Heart left ventricle (tissue), 13 donors: ENCODE data around the gene ETV6.

ENCODE experiments used
- CTCF ChIP-seq, 12 donors: fragments of 200-600 bp; sonication (generic) in 4 of 12; IDR thresholded peaks; one replicate each; pipeline versions ENCODE4 v1.5.0 to v1.8.0; 2018 to 2022; ENCODE audit warnings: antibody characterized with exemption in 12 of 12, mild to moderate bottlenecking in 5 of 12
- POLR2A ChIP-seq, 2 donors: fragments of 450-650 bp; IDR thresholded peaks; one replicate each; pipeline ENCODE4 v1.6.1; 2017; ENCODE audit warnings: antibody characterized with exemption in 2 of 2, mild to moderate bottlenecking in 2 of 2, moderate library complexity in 2 of 2
- donor health status: ischemic (EF 13 %, LVEDD 7.1; RV severe dilation, severe dysfunction).
- donor health status: DM: no; HTN: yes; CAD: no.
- donor health status: DM: no; HTN: no; CAD: no.
- donor health status: ischemic (EF 25% LVEDD 6.9; RV normal size, moderate dysfunction).
- donor health status: ischemic (EF 25% LVEDD 5.7; RV mildly dilated, moderate dysfunction).
- donor health status: ischemic (EF 35%, LVEDD 5.7; RV mildly dilated, moderate dysfunction).
- donor health status: nonischemic (EF 11% LVEDD 7.7; RV severe dilation, severe dysfunction).
- donor health status: DM: yes; HTN: yes; CAD: no.
- donor health status: PGD.
- donor health status: ischemic (EF 29% LVEDD 5.4; RV normal size, mild dysfunction).
- donor health status: nonischemic (EF 23%, LVEDD 6.1; RV moderate dilation, normal function).

DNA sequence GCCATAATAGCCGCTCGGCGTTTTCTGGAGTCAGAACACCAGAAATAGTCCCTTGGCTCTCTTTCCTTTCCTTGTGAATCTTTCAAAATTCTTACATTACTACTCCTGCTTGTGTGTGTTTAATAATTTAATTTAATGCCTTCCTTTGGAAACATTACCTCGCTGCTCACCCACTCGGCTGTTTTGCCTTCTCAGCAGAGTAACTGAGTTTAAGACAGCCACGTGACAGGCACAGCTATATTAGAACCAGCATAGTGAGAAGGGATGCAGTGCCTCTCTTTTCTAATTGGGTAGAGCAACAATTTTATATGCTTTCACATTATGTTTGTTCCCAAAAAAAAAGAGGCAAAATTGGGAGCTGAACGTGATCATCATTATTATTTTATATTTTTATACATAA is 107.6 kb downstream of the ETV6 start:
- TF ChIP-seq POLR2A (IDR thresholded peaks at IDR 0.05) = no peak
- TF ChIP-seq CTCF (IDR thresholded peaks at IDR 0.05) = no peak
